Retinal pigment epithelial cell (primary cell): ENCODE data around the gene TMEM154.

Experiments
- DNase-seq: peaks from one replicate; pipeline ENCODE4 v3.0.0-alpha.2; 2010; ENCODE audit warnings: low read depth
- H3K4me3 ChIP-seq: 2 replicates; pipeline ENCODE4 v1.5.1; 2011; ENCODE audit warnings: mild to moderate bottlenecking, low read length, control low read depth, moderate library complexity
- TF ChIP-seq, protein P1 (sequence below): conservative IDR thresholded peaks from 2 replicates; pipeline ENCODE4 v1.5.1; 2011; ENCODE audit warnings: low read depth, low read length, control low read depth, inconsistent platforms

Gene TMEM154

GRCh38 chr4:152678841-152679240 is 956 bp downstream of the TMEM154 start:
- no peak overlapping the region for H3K4me3 ChIP-seq
- DNase-seq, result no peak
- TF ChIP-seq, protein P1, sequence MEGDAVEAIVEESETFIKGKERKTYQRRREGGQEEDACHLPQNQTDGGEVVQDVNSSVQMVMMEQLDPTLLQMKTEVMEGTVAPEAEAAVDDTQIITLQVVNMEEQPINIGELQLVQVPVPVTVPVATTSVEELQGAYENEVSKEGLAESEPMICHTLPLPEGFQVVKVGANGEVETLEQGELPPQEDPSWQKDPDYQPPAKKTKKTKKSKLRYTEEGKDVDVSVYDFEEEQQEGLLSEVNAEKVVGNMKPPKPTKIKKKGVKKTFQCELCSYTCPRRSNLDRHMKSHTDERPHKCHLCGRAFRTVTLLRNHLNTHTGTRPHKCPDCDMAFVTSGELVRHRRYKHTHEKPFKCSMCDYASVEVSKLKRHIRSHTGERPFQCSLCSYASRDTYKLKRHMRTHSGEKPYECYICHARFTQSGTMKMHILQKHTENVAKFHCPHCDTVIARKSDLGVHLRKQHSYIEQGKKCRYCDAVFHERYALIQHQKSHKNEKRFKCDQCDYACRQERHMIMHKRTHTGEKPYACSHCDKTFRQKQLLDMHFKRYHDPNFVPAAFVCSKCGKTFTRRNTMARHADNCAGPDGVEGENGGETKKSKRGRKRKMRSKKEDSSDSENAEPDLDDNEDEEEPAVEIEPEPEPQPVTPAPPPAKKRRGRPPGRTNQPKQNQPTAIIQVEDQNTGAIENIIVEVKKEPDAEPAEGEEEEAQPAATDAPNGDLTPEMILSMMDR, result no peak

DNA sequence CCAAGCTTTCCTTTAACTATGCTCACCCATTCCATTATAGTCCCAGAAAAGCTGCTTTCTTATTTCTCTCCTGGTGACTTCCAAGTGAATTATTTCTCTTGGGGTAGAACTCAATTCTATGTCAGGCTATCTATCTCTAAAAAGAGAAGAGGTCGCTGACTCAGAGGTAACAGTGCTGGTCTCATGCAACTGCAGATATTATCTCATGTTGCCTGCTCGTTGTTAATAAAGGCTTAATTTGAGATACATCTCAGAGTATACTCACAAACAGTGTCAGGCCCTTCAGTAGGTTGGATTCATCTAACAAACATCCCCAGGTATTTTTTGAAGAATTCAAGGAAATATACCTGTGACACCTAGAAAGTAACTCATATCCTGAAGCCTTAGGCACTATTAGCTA is 2.7 kb downstream of the TMEM154 start:
- DNase-seq, result no peak
- H3K4me3 ChIP-seq, result no peak overlapping the region
- TF ChIP-seq, protein P1, result no peak

DNA sequence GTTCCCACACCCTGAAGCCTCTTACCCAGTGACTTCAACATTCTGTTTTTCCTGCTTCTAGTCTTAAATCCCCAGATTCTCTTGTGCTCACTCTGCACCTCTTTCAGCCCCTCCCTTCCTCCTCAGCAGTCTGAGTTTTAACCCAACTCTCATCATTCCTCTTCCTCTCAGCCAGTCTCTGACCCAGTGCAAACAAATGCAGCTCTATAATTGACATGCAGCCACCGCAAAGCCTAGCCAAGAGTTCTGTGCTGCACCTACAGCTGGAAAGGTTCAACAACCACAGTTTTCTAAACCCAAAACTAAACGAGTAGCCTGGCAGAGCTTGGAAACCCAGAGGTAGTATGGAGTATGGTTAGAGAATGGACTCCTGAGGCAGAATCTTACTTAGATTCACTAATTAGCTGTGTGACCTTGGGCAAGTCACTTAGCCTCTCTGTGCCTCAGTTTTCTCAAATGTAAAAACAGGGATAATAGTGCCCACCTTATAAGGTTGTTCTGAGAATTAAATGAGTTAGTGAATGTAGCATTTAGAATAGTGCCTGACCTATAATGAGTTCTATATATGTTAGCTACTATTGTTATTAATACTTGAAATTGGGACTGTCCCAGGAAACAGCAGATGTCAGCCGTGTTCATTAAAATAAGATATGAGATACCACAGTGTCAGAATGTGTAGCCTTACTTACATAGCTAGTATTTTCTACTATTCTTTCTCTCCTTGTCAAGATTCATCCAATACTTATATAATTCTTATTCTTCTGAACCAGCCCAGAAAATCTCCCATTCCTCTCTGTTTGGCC is 3.5 kb downstream of the TMEM154 start:
- DNase-seq, result no peak
- H3K4me3 ChIP-seq, result no peak overlapping the region
- TF ChIP-seq, protein P1, result no peak

- TF ChIP-seq, protein P1, result no peak
- no peak overlapping the region for H3K4me3 ChIP-seq
- DNase-seq, result no peak
Measured at GRCh38 chr4:152674359-152674758, 5.4 kb downstream of the TMEM154 start.

DNA sequence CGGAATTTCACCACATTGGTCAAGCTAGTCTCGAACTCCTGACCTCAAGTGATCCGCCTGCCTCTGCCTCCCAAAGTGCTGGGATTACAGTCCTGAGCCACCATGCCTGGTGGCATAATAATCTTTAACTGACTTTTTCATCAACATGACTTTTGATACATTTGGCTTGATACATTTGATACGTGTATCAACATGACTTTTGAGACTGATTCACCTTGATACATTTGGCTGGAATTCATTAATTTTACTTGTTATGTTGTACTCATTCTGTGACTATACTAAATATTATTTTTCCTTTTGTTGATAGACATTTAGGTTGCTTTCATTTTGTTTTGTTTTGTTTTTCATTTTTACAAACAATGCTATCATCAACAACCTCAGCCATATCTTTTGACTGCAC is 6.3 kb downstream of the TMEM154 start:
- no peak overlapping the region for H3K4me3 ChIP-seq
- no peak for DNase-seq
- TF ChIP-seq, protein P1, result no peak

DNA sequence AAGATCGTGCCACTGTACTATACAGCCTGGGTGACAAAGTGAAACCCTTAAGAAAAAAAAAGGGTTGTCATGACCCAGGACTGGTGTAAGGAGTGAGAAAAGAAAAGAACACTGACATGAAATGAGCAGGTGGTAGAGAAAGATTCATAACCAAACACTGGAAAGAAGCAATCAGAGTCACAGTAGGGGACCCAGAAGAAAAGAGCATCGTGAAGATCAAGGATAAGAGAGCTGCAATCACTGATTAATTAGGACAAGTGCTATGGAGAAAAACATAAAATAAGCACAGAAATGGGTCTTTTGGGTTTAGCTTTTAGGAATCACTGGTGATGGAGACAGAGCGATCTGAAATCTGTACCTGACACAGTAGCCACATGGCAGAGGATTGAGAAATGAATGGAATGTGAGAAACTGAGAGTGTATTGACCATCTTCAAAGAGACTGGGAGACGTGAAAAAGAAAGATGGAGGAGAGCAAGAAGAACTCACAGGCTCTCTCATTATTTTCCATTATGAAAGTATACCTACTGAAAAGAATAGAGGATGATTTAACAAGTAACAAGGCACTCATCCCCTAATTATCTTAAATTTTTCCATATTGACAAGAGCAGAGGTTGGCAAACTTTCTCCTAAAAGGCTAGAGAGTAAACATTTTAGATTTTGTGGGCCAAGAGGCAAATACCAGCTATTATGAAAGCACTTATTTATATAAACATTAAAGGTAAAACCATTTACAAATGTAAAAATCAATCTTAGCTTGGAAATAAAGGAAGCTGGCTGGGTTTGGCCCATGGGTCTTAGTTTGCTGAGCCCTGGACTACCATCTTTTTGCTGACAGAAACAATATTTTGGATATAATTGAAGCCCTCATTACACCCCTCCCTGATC is 7.3 kb downstream of the TMEM154 start:
- TF ChIP-seq, protein P1, result no peak
- no peak overlapping the region for H3K4me3 ChIP-seq
- DNase-seq, result no peak
